Amniotic epithelial cell (primary cell): ENCODE data around the gene PRPF6.

Experiments
- DNase-seq: peaks from one replicate; pipeline ENCODE4 v3.0.0-alpha.2; 2010; ENCODE audit warnings: low read depth

The PRPF6 gene, protein sequence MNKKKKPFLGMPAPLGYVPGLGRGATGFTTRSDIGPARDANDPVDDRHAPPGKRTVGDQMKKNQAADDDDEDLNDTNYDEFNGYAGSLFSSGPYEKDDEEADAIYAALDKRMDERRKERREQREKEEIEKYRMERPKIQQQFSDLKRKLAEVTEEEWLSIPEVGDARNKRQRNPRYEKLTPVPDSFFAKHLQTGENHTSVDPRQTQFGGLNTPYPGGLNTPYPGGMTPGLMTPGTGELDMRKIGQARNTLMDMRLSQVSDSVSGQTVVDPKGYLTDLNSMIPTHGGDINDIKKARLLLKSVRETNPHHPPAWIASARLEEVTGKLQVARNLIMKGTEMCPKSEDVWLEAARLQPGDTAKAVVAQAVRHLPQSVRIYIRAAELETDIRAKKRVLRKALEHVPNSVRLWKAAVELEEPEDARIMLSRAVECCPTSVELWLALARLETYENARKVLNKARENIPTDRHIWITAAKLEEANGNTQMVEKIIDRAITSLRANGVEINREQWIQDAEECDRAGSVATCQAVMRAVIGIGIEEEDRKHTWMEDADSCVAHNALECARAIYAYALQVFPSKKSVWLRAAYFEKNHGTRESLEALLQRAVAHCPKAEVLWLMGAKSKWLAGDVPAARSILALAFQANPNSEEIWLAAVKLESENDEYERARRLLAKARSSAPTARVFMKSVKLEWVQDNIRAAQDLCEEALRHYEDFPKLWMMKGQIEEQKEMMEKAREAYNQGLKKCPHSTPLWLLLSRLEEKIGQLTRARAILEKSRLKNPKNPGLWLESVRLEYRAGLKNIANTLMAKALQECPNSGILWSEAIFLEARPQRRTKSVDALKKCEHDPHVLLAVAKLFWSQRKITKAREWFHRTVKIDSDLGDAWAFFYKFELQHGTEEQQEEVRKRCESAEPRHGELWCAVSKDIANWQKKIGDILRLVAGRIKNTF

DNA sequence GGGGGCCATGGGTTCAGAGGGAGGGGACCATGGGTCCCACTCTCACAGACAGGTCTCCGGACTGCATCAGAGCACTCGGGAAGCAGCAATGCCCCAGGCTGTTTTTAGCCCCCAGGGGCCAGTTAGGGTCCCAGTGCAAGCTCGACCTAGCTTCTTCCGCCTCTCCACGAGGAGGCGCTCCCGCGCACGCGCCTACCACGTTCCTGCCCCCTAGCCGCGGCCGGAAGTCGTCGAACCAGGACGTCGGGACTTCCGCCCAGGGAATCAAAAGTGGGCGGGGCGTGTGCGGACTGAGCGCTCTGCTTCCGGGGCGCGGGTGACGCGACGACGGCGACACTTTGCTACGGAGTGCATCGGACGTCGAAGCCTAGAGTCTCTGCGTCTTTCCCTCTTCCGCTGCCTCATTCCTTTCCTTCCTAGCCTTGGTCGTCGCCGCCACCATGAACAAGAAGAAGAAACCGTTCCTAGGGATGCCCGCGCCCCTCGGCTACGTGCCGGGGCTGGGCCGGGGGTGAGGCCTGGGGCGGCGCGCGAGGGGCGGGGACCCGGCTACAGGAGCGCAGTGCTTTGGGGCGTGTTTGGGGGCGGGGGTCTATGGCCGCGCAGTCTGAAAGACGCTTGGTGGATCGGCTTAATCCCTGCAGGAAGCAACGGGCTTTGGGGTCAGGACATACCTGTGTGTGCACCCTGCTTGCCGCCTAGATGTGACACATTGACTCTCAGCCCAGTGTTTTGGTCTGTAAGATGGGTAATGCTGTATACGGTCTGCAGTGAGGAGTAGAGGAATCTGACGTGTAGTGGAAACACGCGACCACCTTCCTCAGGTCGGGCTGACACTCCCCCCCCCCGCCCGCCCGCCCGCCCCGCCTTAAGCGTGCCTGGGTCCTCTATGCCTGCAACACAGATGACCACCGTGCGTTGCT lies at the start of gene PRPF6:
TSS of gene PRPF6 (plus strand) at position 327 of the 923 bp plus-strand sequence. CDS start at position 441, 114 bp downstream.
- DNase-seq: peak; percentile 91

DNA sequence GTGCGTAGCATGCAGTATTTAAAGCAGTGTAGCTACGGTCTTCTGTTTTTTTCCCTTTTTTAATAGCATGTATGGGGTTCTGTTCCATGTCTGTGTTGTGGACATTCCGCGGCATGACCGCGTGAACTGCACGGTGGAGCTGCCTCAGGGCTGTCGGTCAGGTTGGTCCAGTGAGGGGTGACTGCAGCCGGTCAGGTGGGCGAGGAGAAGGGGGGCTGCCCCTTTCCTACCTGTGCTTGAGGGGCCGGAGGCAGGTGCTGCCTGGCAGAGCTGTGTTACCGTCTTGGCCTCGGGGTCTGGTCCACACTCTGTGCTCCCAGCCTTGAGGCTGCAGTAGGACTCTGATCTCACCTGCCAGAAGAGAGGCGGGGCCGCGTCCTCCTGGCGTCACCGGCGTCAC lies 49.2 kb upstream of the PRPF6 start:
- DNase-seq: no peak

DNA sequence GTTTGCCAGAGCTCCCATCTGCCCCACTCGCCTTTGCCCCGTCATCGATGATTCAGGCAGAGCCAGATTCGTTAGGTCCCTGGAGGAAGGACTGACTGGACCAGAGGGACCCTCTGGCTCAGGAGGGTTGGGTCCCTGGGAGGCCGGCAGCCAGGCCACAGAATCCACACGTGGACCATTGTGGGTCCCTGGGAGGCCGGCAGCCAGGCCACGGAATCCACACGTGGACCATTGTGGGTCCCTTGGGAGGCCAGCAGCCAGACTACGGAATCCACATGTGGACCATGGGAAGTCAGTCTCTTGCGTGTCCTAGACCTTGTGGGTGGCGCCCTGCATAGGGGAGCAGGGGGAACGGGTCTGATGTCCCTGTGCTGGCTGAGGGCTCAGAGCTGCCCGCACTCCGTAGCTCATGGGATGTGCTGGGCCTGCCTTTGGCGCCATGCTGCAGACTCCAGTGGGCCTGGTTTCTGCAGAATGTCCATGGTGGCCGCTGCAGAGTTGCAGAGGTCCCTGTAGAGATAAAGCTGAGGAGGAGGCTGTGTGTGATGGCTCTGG lies 48.2 kb upstream of the PRPF6 start:
- DNase-seq: no peak

DNA sequence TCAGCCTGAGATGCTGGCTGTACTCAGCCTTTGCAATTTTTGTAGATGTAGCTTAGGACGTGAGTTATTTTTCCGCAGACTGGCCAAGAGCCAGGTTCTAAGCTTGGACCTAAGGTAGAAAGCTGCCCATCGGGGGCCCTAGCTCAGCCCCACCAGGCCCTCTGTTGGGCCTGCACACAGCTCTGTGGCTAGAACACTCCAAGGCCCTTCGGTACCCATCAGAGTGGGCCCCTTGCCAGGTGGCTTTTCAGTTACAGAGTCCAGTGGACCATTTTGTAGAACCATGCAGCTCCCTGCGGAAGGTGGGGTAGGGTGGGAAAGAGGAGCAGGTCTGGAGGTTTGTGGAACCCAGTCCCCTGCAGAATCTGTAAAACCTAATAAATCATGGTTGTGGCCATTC lies 47.3 kb upstream of the PRPF6 start:
- DNase-seq: no peak

DNA sequence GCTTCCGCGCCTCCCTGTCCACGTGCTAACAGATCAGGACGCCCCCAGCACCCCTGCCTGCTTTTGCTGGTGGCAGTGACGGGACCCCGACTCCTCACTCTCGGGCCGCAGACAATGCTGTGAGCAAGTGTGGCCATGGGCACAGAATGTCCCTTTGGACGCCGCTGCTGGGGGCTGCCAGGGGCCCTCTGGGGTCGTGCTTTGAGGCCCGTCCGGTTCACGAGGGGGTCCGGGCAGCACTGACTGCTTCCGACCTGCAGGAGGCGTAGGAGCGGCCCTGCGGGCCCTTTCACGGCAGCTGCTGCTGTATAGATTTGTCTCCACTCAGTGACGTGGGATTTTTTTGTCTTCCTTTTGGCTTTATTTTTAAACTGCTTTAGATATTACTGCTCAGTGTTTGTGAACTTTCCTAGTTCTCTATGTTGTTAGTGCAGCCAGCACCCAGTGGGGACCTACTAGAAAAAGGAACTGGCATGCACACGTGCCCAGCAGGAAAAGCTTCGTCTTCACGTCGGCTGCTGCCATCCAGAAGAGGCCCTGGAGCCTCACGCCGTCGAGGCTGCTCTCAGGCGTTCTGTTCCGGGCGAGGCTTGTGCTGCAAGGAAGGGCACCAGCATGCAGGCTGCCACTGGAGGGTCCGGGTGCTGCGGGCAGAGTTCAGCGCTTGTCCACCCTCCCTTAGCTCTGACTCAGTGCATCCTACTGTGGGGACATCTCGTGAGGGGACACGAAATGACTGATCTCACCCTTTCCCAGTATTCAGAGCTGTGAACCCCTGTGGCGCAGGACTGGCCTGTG lies 46.5 kb upstream of the PRPF6 start:
- DNase-seq: no peak

DNA sequence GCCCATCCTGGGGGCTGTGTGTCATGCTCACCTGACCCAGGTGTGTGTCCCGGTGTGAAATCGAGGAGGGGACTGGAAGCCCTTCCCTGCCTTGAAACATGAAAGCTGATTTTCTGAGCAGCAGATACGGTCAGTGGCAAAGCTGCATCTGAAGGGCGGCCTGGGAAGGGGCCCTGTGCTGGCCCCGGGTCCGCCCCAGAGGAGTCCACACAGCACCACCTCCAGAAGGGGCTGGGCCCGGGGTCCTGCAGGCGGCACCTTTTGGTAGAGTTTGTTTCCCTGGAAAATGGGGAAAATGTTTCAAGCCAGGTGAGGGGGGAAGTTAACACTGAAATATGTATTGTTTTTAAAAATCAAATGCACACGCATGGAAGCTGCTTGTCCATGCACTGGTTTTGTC lies 45.5 kb upstream of the PRPF6 start:
- DNase-seq: no peak

DNA sequence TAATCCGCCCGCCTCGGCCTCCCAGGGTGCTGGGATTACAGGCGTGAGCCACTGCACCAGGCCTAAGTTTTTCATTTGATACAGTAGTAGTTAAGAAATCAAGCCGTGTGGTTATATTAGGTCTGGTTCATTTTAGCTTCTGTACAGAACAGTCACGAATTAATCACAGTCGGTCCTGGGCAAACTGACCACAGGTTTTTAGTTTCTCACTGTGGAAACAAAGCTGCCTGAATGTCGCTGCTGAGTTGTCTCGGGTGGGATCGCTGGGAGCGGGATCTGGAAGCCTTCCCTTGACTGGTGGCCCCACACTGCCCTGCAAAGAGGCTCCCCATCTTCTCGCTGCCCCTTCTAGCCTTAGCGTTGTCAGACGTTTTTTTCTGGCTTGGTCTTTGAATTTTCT lies 43.3 kb upstream of the PRPF6 start:
- peak; percentile 64 for DNase-seq

DNA sequence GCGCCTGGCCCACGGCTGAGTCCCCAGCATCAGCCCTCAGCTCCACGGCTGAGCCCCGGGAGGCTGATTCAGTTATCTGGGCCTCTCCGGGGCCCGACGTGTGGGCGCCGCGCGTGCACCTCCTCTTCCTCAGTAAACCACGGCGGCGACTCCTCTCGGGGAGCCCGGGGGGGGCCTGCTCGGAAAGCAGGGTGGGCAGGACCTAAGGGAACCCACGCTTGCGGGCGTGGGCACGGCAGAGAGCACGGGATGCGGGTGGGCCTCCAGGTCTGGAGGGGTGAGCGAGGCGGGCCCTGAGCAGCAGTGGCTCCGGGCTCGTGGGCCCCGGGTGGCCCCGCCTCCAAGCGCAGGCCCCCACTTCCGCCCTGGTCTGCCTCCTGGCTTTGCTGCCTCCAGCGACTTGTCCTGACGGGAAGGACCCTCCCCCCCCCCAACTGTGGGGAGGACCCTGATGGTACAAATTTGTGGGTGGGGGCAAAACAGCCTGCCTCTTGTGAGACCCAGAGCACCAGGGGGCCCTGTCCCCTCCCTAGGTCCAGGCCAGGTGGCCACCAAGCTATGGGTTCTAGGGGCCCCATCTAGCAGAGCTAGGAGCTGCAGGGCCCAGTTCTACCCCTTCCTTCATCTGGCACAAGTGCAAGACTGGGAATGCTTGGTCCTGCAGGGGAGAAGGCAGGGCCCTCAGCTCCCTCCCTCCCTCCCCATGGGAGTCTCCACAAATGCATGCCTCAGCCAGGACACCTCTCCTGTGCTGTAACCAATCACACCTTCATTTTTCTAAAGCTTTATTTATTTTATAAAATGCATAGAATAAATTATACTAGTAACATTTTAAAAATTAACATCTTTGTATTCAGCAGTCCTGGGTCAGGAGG lies 41.6 kb upstream of the PRPF6 start:
- DNase-seq: no peak

DNA sequence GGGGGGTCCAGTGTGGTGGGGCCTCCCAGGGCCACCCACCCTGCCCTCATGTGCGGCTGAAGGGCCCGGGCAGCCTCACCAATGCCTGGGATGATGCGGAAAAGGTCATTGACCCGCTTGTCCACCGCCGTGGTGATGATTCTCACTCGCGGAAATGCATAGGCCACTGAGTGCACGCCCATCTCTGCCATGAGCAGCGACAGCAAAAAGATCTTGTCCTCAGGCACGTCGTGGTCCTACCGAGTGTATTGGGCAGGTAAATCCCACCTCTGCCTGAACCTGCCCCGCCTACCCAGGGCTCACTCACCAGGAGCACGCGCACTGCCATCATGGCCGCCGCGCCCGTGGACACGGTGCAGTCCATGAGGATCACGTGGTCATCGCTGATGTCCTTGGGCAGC lies 40.9 kb upstream of the PRPF6 start:
- no peak for DNase-seq

DNA sequence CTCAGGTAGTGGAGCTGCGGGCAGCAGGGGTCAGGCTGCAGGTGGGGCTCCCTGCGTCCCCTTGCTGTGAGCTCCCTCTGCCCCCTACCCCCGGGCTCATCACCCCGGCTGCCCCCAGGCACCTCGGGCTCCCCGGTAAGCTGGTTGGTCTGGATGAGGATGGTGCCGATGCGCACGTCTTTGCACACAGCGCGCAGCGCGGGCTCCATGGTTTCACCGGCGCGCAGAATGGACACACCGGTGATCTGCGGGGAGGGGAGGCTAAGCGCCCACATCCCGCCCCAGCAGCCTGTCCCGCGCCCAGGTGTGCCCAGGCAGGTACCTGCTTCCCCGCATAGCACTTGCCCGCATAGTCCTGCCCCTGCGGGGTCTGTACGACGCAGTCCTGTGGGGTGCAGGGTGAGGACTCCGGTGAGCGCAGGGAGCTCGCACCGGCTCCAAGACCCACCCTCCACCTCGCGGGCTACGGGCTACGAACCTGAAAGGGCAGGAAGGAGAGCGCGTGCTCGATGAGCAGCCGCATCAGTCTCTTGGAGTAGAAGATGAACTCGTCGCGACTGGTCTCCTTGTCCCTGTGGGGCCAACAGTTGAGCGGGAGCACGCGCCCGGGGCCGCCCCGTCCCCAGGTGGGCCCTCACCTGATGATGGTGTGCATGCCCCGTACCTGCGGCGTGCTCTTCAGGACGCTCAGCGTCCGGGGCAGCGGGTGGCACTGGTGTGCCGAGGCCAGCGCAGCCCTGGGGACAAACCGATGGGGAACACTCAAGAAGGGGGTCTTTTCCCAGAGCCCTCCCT lies 40.3 kb upstream of the PRPF6 start:
- DNase-seq: no peak

DNA sequence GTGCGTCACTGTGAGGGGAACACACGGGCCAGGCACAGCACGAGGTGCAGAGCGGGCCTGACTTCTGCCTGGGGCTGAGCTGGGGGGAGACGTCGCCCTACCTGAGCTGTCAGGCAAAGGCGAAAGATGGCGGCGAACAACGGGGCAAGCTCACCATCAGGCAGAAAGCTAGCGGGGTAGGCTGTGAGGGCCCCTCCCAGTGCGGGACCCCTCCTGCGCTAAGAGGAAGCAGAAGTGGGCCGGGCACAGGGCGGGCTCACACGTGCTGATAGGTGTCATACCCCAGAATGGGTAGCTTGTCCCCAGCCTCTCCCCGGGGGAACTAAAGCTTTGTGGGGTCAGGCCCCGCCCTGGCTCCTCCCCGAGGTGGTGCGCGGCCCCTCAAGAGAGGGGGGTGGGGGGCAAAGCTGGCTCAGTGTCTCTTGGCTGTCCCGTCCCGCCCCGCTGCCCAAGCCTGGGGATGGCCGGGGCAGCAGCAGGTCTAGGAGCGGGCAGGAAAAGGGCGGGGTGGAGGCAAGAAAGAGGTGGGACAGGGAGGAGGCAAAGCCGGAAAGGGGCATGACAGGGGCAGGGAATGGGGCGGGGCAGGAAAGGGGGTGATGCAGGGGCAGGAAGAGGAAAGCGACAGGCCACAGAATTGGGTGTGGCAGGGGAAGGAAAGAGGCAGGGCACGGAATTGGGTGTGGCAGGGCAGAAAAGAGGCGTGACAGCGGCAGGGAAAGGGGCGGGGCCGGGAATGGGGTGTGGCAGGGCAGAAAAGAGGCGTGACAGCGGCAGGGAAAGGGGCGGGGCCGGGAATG lies 39.5 kb upstream of the PRPF6 start:
- DNase-seq: peak; percentile 49

DNA sequence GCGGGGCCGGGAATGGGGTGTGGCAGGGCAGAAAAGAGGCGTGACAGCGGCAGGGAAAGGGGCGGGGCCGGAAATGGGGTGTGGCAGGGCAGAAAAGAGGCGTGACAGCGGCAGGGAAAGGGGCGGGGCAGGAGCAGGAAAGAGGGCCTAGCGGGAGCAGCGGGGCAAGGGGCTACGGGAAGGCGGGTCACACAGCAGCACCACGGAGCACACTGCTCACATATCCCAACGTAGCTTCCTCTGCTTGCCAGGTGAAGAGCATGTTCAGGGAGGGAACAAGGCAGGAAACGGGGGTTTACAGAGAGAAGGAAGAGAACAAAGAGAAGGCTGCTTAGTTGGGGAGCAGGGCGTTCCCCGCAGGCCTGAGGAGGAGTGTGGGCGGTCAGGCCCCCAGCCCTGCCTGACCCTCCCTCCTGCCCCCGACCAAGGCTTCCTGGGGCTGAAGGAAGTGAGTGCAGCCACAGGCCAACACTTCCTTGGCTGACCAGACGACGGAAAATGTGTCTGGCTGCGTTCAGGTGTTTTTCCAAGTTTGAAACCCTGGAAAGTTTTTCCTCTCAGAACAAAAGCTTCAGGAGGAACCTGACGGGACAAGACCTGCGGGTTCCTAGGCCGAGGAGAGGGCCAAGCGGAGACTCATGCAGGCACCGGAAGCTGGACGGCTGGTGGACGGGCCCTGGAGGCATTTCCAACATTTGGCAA lies 38.5 kb upstream of the PRPF6 start:
- peak; percentile 61 for DNase-seq

DNA sequence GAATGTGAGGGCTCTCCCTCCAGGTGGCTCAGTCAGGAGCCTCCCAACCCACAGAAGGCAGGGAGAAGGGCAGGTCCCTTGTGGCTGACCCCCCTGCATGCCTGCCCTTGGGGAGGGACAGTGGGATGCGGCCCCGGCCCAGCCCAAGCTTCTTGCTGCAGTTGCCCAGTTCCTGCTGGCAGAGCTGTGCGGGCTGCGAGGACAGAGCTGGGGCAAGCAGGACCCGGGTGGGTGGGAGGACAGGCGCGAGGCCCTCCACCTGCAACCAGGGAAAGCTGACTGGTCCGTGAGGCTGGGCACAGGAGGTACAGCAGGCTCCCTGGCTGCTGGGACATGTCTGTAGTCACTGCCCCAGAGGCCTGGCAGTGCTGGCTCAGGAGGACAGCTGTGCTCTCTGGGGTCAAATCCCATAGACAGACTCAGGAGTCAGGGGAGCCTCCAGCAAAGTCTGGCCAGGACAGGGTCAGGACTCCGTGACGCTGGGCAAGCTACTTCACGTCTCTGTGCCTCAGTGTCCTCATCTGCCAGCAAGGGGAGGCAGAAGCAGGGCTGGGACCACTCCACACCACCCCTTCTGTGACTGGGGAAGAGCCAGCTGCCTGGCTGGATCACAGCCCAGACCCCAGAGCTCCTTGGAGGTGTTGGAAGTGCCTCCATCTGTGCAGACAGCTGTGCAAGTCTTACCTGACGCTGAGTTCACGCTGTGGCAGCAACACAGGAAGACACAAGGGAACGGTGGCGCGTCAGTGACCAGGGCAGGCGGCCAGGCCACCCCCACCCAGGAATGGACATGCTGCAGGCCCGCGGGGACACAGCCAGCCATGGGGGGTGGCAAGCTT lies 37.7 kb upstream of the PRPF6 start:
- DNase-seq: no peak

DNA sequence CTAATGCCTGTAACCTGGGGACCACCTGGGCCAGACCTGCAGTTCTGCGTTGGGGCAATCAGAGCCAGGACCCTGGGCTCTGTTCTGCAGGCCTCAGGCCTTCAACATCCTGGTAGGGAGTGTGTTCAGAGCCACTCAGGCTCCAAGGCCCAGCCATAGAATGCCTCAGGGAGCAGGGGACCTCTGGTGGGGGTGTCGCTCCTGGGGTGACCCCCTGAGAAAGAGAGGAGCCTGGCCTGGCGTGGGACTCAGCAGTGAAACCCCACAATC lies 37.2 kb upstream of the PRPF6 start:
- DNase-seq: no peak

DNA sequence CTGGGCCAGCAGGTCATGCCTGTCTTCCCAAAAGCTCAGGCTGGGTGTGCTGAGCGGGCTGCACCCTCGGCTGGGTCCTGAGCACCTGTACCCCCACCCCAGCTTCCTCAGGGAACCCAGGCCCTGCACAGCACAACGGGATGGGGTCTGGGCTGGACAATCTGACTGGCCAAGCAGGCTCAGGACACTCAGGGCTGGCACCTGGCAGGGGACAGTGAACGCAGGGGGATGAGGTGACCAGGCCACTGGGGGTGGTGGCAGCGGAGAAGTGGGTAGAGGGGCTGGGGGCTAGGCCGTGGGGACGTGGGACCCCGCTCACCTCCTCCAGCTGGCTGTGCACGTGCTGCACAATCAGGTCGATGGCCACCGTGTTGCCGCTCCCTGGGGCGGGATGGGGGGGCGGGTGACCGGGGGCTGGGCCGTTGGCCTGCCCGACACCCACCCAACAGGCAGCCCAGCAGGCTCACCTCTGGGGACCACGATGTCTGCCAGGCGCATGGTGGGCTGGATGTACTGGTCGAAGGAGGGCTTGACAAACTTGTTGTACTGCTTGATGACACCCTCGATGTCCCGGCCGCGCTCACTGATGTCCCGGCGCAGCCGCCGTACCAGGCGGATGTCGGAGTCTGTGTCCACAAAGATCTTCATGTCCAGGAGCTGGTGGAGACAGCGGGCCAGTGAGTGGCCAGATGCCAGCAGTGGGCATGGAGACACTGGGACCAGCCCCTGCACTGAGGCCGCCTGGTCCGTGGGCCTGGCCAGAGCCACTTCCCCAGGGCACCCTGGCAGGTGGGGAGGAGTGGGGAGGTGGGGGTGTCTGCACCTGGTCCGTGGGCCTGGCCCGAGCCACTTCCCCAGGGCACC lies 36.6 kb upstream of the PRPF6 start:
- DNase-seq: no peak
